B cell (primary cell): Measurements from ENCODE around the gene RERE.

Experiments
- EZH2 ChIP-seq: IDR thresholded peaks from 2 replicates; pipeline ENCODE4 v1.6.1; 2012; ENCODE audit warnings: borderline replicate concordance, low read depth, mild to moderate bottlenecking, moderate library complexity, low read length; ENCODE audit not compliant: insufficient read depth, poor library complexity, severe bottlenecking
- TF ChIP-seq, protein P1 (sequence below): fragments of 200-600 bp; IDR thresholded peaks from one replicate; pipeline ENCODE4 v1.8.0; 2022; ENCODE audit warnings: antibody characterized with exemption, mild to moderate bottlenecking

DNA sequence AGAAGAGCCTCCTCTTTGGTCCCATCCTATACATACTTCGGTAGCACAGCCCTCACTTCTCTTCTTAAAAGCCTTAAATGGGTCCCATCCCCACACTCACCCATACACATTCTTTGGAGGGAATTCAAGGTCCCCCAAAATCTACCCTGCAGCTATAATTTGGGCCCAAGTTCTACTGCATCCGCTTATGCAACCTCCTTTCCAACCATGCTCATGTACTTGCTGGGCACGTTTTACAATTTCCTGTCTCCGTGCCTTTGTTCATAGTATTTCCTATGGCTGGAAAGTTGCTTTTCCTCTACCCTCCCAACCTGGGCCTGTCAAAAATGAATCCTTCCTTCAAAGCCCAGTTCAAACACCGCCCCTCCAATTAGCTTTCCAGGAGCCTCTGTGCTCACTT, 399.8 kb downstream of the RERE start:
- TF ChIP-seq, protein P1, sequence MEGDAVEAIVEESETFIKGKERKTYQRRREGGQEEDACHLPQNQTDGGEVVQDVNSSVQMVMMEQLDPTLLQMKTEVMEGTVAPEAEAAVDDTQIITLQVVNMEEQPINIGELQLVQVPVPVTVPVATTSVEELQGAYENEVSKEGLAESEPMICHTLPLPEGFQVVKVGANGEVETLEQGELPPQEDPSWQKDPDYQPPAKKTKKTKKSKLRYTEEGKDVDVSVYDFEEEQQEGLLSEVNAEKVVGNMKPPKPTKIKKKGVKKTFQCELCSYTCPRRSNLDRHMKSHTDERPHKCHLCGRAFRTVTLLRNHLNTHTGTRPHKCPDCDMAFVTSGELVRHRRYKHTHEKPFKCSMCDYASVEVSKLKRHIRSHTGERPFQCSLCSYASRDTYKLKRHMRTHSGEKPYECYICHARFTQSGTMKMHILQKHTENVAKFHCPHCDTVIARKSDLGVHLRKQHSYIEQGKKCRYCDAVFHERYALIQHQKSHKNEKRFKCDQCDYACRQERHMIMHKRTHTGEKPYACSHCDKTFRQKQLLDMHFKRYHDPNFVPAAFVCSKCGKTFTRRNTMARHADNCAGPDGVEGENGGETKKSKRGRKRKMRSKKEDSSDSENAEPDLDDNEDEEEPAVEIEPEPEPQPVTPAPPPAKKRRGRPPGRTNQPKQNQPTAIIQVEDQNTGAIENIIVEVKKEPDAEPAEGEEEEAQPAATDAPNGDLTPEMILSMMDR = no peak
- TF ChIP-seq EZH2 = no peak
